HG02798 (cell line): ENCODE results near the gene CAPN5.
"Not testable (repeated sequence)": the region's sequence is repeated elsewhere in the genome, so short reads cannot be mapped to it uniquely, and the experiment has no call there.

Source experiments
- ATAC-seq: cut with Tn5 transposase; IDR thresholded peaks from one replicate; pipeline ENCODE4 v1.9.1; 2021; ENCODE audit warnings: mild to moderate bottlenecking; ENCODE audit not compliant: unreplicated experiment, poor library complexity

Gene CAPN5

GRCh38 chr11:77066229-77067042 lies at the start of gene CAPN5:
Gene CAPN5 (plus strand): TSS chr11:77066971. CDS start chr11:77084887, 17,916 bp downstream.
- ATAC-seq: peak; percentile 93

GRCh38 chr11:77018396-77018924 lies 48.3 kb upstream of the CAPN5 start:
- ATAC-seq: not testable (repeated sequence)

- no peak for ATAC-seq
Measured at GRCh38 chr11:77019976-77020595, 46.7 kb upstream of the CAPN5 start.

GRCh38 chr11:77020734-77021133 lies 46.0 kb upstream of the CAPN5 start:
- no peak for ATAC-seq

GRCh38 chr11:77024745-77025144 lies 42.0 kb upstream of the CAPN5 start:
- no peak for ATAC-seq

GRCh38 chr11:77026221-77026620 lies 40.5 kb upstream of the CAPN5 start:
- ATAC-seq: no peak

- ATAC-seq: no peak
Measured at GRCh38 chr11:77026743-77027142, 40.0 kb upstream of the CAPN5 start.

- no peak for ATAC-seq
Measured at GRCh38 chr11:77027275-77027674, 39.5 kb upstream of the CAPN5 start.

GRCh38 chr11:77029829-77030228 lies 36.9 kb upstream of the CAPN5 start:
- no peak for ATAC-seq

GRCh38 chr11:77030834-77031414 lies 35.8 kb upstream of the CAPN5 start:
- no peak for ATAC-seq

GRCh38 chr11:77031599-77031998 lies 35.2 kb upstream of the CAPN5 start:
- ATAC-seq: no peak

- ATAC-seq: no peak
Measured at GRCh38 chr11:77035039-77035438, 31.7 kb upstream of the CAPN5 start.

GRCh38 chr11:77035580-77035979 lies 31.2 kb upstream of the CAPN5 start:
- no peak for ATAC-seq

- no peak for ATAC-seq
Measured at GRCh38 chr11:77036398-77036797, 30.4 kb upstream of the CAPN5 start.

GRCh38 chr11:77037057-77037456 lies 29.7 kb upstream of the CAPN5 start:
- ATAC-seq: no peak

- no peak for ATAC-seq
Measured at GRCh38 chr11:77038029-77038824, 28.5 kb upstream of the CAPN5 start.

- no peak for ATAC-seq
Measured at GRCh38 chr11:77038825-77039326, 27.9 kb upstream of the CAPN5 start.

- ATAC-seq: no peak
Measured at GRCh38 chr11:77039491-77040400, 27.0 kb upstream of the CAPN5 start.

GRCh38 chr11:77040401-77040777 lies 26.4 kb upstream of the CAPN5 start:
- ATAC-seq: no peak
